GM20000 (cell line): Measurements from ENCODE around the gene NR6A1.

Experiments
- DNase-seq: peaks from one replicate; pipeline ENCODE4 v3.0.0; 2012; ENCODE audit warnings: low spot score
- TF ChIP-seq, protein P1 (sequence below): IDR thresholded peaks from 2 replicates; pipeline ENCODE4 v1.5.1; 2012; ENCODE audit warnings: mild to moderate bottlenecking, control low read depth; ENCODE audit errors: extremely low read depth, missing control alignments

The NR6A1 gene

DNA sequence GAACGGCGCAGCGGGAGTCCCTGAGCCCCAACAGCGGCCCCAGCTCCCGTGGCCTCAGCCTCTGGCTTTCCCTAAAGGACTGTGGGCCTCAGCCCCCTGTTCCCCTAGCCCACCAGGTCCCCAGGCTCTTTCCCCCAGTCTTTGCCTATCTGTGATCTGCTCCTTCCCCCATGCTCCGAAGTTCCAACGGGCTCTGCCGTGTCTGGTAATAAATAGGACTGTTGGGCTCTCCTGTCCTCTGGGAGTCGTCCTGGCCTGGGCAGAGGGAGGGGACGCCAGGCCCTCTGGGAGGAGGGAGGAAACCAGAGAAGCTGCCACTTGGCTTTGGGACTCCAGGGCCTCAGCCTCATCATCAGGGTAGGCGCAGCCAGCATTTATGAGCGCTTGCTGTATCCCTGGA lies 292.8 kb downstream of the NR6A1 start:
- TF ChIP-seq, protein P1, sequence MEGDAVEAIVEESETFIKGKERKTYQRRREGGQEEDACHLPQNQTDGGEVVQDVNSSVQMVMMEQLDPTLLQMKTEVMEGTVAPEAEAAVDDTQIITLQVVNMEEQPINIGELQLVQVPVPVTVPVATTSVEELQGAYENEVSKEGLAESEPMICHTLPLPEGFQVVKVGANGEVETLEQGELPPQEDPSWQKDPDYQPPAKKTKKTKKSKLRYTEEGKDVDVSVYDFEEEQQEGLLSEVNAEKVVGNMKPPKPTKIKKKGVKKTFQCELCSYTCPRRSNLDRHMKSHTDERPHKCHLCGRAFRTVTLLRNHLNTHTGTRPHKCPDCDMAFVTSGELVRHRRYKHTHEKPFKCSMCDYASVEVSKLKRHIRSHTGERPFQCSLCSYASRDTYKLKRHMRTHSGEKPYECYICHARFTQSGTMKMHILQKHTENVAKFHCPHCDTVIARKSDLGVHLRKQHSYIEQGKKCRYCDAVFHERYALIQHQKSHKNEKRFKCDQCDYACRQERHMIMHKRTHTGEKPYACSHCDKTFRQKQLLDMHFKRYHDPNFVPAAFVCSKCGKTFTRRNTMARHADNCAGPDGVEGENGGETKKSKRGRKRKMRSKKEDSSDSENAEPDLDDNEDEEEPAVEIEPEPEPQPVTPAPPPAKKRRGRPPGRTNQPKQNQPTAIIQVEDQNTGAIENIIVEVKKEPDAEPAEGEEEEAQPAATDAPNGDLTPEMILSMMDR, result no peak
- DNase-seq, result no peak

DNA sequence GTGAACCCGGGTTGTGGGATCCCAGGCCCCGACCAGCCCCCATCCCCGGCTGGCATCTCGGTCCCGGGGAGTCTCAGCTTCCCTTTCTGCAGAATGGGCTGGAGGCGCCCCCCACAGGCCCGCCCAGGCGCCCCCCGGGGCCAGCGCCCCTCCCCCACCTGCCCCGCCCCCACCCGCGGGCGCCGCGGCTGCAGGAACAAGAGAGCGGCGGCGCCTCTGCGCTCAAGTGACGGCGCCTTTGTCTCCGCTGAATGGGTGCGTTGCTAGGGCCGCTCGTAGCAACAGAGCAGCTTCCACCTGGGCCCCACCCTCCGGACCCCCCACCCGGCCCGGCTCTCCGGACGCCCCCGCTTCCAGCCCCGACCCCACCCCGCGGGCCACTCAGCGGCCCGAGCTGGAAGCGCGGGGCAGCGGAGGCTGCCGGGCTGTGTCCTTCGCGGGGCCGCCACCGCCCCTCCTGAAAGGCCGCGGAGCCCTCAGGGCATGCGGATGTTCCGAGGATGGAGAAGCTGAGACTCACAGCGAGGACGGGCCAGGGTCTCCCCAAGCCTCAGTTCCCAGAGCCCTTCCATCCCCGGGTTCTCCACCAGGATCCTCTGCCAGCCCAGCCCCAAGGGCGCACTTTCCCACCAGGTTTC lies 293.3 kb downstream of the NR6A1 start:
- TF ChIP-seq, protein P1, result no peak
- no peak for DNase-seq

DNA sequence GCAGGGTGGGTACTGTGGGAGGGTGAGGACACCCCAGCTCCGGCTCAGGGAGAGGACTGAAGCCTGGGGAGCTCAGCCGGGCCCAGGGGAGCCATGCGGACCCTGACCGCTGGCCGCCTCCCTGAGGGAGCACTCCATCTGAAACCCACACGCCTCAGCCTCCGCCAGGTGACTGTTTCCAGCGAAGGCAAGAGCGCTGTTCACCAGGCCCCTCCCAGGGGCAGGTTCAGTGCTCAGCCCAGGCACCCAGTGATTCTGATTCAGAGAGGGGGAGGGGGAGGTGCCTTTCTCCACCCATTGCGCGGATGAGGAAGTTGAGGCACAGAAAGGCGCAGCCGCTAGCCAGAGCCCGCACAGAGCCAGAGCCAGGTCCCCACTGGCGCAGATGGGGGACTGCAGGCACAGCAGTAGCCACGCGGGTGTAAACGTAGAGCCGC lies 293.9 kb downstream of the NR6A1 start:
- TF ChIP-seq, protein P1, result no peak
- DNase-seq, result no peak

DNA sequence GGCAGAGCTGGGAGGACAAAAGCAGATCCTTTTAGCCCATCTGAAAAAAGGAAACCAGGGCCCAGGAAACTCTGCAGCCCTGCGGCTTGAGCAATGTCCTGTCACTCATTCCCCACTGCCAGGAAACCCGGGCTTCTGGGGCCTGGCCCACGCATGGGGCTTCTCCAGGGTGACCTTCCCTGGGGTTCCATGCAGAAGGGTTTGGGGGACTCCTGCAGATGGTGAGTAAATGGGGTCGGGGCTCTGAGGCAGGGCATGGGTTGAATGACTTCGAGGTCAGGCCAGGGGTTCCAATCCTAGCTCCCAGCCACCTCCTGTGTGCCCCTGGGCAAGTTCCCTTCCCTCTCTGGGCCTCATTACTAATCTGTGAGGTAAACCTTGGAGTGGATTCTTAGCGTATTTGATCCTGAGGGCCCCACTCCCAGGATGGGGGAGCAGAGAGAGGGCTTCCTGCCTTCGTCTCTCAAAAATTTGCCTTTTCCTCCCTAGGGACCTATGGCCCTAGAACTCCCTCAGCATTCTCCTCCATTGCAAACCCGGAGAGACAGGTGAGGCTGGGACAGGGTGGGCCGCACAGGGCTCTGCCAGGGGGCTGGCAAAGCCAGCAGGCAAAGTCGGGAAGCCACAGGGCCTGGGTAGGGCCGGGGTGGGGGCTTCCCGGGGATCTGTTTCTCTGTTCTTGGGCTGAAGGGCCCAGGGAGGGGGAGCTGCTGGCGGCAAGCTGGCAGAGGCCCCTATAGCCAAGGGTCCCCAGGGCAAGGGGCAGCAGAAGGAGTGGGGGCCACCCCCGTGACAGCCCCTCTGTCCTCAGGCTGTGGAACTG lies 295.0 kb downstream of the NR6A1 start:
- TF ChIP-seq, protein P1, result no peak
- no peak for DNase-seq

DNA sequence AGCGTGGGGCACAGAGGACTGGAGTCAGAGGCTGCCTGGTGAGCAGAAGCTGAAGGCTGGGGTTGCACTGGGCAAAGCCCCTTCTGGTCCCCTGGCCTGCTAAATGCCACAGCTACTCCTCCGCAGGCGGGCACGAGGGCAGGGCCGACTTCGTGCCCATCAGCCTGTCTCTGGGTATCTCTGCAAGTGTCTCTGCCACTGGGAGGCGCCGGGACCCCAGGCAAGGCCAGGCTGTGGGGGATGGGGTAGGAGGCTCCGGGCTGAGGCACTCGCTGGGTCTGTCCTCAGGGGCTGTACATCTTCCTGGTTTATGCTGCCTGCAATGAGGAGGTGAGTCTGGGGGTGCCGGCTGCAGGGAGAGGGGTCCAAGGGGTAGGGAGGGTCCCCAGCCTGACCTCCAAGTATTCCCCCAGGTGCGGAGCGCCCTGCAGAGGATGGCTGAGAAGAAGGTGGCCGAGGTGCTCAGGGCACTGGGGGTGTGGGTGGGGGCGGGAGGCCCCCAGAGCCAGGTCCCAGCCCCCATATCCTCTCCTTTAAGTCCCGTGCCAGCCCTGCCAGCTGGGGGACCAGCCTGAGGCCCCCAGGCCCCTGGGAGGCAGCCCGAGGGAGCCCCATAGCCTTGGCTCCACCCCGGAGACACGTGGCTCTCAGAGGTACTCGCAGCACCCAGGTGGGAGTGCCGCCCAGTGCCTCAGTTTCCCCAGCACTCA lies 295.8 kb downstream of the NR6A1 start:
- TF ChIP-seq, protein P1, result no peak
- no peak for DNase-seq

DNA sequence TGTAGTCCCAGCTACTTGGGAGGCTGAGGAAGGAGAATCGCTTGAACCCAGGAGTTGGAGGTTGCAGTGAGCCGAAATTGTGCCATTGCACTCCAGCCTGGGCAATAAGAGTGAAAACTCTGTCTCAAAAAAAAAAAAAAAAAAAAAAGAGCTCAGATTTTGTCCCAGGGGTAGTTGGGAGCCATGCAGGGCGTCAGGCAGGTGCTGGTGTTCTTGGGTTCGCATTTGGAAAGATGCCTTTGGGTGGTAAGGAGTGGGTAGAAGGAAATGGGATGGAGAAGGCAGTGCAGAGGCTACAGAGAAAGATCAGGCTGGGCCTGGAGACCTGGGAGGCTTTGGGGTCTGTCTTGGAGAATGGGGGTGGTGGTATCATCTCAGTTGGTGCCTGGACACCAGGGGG lies 297.0 kb downstream of the NR6A1 start:
- no peak for DNase-seq
- TF ChIP-seq, protein P1, result no peak

DNA sequence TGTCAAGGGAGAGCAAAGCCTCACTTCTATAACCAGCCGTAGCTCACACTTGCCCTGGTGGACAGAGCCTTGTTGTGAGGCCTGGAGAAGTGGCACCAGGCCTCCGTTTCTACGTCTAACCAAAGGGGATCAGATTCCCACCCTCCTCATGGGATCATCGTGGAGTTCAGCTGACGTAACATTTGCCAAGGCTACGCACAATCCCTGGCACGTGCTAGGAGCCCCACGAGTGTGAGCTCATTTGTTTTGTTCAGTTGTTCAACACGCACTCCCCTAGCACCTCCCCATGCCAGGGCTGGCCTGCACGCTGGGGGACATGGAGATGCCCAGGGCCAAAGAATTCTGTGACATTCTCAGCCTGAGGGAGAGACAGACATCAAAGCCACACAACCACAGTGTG lies 297.8 kb downstream of the NR6A1 start:
- no peak for DNase-seq
- TF ChIP-seq, protein P1, result no peak
